A549 treated with AZD9567 at 1 μM for 4 hours (cell line): ENCODE data around the gene DOK6. TPM values are rescaled to one million over a fixed set of nuclear protein-coding genes. Genes with fewer than 3 reads are reported as not detected.

Source experiments
- total RNA-seq: library from RNA; stranded (reverse); fragments of 200-300 nt; extraction: Qiagen RNA extraction; gene quantifications from 5 replicates; pipeline ENCODE4 v1.2.3, GENCODE V29; 2022; ENCODE audit not compliant: insufficient read depth

The DOK6 gene
- not detected in 5 replicates for total RNA-seq

GRCh38 chr18:69400253-69400975, at the start of gene DOK6:
Gene DOK6, plus strand, starts transcription at chr18:69400888.

